ENCODE measurements around the gene GRIP2.

Gene GRIP2

GRCh38 chr3:14450506-14450905 lies 89.6 kb downstream of the GRIP2 start:
- DNase-seq, result no peak

GRCh38 chr3:14448756-14449727 lies 91.1 kb downstream of the GRIP2 start:
- DNase-seq, result no peak

GRCh38 chr3:14448063-14448462 lies 92.1 kb downstream of the GRIP2 start:
- no peak for DNase-seq

GRCh38 chr3:14446988-14447570 lies 93.1 kb downstream of the GRIP2 start:
- DNase-seq, result no peak

- DNase-seq, result no peak
Observed at GRCh38 chr3:14445773-14446172, 94.4 kb downstream of the GRIP2 start.

GRCh38 chr3:14444380-14444779 lies 95.8 kb downstream of the GRIP2 start:
- no peak for DNase-seq

GRCh38 chr3:14441920-14442300 lies 98.2 kb downstream of the GRIP2 start:
- DNase-seq, result no peak

- DNase-seq, result no peak
Observed at GRCh38 chr3:14441240-14441919, 98.8 kb downstream of the GRIP2 start.

GRCh38 chr3:14440531-14441239 lies 99.5 kb downstream of the GRIP2 start:
- DNase-seq, result no peak

- DNase-seq, result no peak
Observed at GRCh38 chr3:14440168-14440518, 100.0 kb downstream of the GRIP2 start.

GRCh38 chr3:14439501-14440167 lies 100.5 kb downstream of the GRIP2 start:
- DNase-seq, result no peak

All from NCI-H1048 (cell line).